GM21737 (cell line): Measurements from ENCODE around the gene DGLUCY.
"Not testable (repeated sequence)": the region's sequence is repeated elsewhere in the genome, so short reads cannot be mapped to it uniquely, and the experiment has no call there.

Experiments
- ATAC-seq: cut with Tn5 transposase; IDR thresholded peaks from one replicate; pipeline ENCODE4 v1.9.1; 2021; ENCODE audit warnings: mild to moderate bottlenecking, moderate library complexity; ENCODE audit not compliant: unreplicated experiment

Gene DGLUCY

GRCh38 chr14:91167380-91167770 lies 53.5 kb downstream of the DGLUCY start:
- no peak for ATAC-seq

- no peak for ATAC-seq
These were observed 56.1 kb downstream of the DGLUCY start for GRCh38 chr14:91169951-91170350.

GRCh38 chr14:91170504-91171121 lies 56.7 kb downstream of the DGLUCY start:
- ATAC-seq = no peak

GRCh38 chr14:91171291-91171690 lies 57.4 kb downstream of the DGLUCY start:
- ATAC-seq = no peak

- no peak for ATAC-seq
These were observed 59.4 kb downstream of the DGLUCY start for GRCh38 chr14:91173221-91173670.

- ATAC-seq = no peak
These were observed 60.0 kb downstream of the DGLUCY start for GRCh38 chr14:91173904-91174303.

- ATAC-seq = no peak
These were observed 61.7 kb downstream of the DGLUCY start for GRCh38 chr14:91175291-91176201.

GRCh38 chr14:91177073-91178034 lies 63.5 kb downstream of the DGLUCY start:
- no peak for ATAC-seq

GRCh38 chr14:91180611-91181010 lies 66.7 kb downstream of the DGLUCY start:
- ATAC-seq = no peak

- ATAC-seq = not testable (repeated sequence)
These were observed 68.9 kb downstream of the DGLUCY start for GRCh38 chr14:91182753-91183152.

GRCh38 chr14:91184559-91184958 lies 70.7 kb downstream of the DGLUCY start:
- no peak for ATAC-seq

GRCh38 chr14:91185721-91186120 lies 71.8 kb downstream of the DGLUCY start:
- no peak for ATAC-seq

GRCh38 chr14:91186515-91187066 lies 72.7 kb downstream of the DGLUCY start:
- ATAC-seq = no peak

GRCh38 chr14:91187271-91187670 lies 73.4 kb downstream of the DGLUCY start:
- ATAC-seq = no peak

- no peak for ATAC-seq
These were observed 77.0 kb downstream of the DGLUCY start for GRCh38 chr14:91190853-91191252.

GRCh38 chr14:91193069-91193468 lies 79.2 kb downstream of the DGLUCY start:
- ATAC-seq = no peak

- ATAC-seq = no peak
These were observed 82.0 kb downstream of the DGLUCY start for GRCh38 chr14:91195881-91196280.

- no peak for ATAC-seq
These were observed 83.8 kb downstream of the DGLUCY start for GRCh38 chr14:91197631-91198030.

- not testable (repeated sequence) for ATAC-seq
These were observed 86.9 kb downstream of the DGLUCY start for GRCh38 chr14:91200802-91201201.

- ATAC-seq = no peak
These were observed 88.5 kb downstream of the DGLUCY start for GRCh38 chr14:91202234-91202974.
